ENCODE measurements around the gene ZNF423. TPM values are rescaled to one million over a fixed set of nuclear protein-coding genes. Genes with fewer than 3 reads are reported as not detected.

Gene ZNF423
- total and polyA plus RNA-seq, 2 experiments from 2014 or later, result 14.9 to 41.8 TPM

DNA sequence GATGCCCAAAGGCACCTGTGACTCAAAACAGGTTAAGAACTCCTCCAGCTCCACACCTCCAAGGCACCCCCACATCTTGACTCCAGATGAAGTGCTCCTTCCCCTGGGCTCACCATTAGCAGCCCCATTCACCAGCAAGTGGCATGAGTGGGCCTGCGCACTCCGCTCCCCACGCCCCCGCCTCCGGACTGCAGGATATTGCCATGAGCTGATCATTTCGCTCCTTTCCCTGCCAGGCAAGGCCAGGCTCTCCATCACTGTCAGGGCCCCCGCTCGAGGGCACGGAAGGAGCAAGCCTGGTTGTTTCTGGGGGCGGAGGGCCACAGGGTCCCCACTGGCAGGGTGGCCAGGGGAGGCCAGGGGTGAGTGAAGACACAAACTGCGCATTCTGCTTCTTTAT is 69.9 kb downstream of the ZNF423 start:
- H2AFZ ChIP-seq, result no peak overlapping the region
- no peak overlapping the region for H3K27ac Mint-ChIP-seq
- peaks cover 7% of the 10 kb centered on the region for H3K27me3 Mint-ChIP-seq (ENCODE audit: insufficient read depth, low read depth, poor library complexity)
- no peak for TF ChIP-seq POLR2AphosphoS5 (IDR thresholded peaks at IDR 0.05; ENCODE audit: low read depth)
- no peak for TF ChIP-seq CREB1 (CRISPR knock-in tag; IDR thresholded peaks at IDR 0.05; ENCODE audit: low read depth)
- TF ChIP-seq EZH2phosphoT487 (IDR thresholded peaks at IDR 0.05; ENCODE audit: unreplicated experiment), result no peak
- TF ChIP-seq JUNB (IDR thresholded peaks at IDR 0.05; ENCODE audit: unreplicated experiment), result no peak
- no peak for TF ChIP-seq ZNF114 (CRISPR knock-in tag; IDR thresholded peaks at IDR 0.05)
- TF ChIP-seq STAT1 (IDR thresholded peaks at IDR 0.05; ENCODE audit: unreplicated experiment), result no peak
- TF ChIP-seq, protein P1, sequence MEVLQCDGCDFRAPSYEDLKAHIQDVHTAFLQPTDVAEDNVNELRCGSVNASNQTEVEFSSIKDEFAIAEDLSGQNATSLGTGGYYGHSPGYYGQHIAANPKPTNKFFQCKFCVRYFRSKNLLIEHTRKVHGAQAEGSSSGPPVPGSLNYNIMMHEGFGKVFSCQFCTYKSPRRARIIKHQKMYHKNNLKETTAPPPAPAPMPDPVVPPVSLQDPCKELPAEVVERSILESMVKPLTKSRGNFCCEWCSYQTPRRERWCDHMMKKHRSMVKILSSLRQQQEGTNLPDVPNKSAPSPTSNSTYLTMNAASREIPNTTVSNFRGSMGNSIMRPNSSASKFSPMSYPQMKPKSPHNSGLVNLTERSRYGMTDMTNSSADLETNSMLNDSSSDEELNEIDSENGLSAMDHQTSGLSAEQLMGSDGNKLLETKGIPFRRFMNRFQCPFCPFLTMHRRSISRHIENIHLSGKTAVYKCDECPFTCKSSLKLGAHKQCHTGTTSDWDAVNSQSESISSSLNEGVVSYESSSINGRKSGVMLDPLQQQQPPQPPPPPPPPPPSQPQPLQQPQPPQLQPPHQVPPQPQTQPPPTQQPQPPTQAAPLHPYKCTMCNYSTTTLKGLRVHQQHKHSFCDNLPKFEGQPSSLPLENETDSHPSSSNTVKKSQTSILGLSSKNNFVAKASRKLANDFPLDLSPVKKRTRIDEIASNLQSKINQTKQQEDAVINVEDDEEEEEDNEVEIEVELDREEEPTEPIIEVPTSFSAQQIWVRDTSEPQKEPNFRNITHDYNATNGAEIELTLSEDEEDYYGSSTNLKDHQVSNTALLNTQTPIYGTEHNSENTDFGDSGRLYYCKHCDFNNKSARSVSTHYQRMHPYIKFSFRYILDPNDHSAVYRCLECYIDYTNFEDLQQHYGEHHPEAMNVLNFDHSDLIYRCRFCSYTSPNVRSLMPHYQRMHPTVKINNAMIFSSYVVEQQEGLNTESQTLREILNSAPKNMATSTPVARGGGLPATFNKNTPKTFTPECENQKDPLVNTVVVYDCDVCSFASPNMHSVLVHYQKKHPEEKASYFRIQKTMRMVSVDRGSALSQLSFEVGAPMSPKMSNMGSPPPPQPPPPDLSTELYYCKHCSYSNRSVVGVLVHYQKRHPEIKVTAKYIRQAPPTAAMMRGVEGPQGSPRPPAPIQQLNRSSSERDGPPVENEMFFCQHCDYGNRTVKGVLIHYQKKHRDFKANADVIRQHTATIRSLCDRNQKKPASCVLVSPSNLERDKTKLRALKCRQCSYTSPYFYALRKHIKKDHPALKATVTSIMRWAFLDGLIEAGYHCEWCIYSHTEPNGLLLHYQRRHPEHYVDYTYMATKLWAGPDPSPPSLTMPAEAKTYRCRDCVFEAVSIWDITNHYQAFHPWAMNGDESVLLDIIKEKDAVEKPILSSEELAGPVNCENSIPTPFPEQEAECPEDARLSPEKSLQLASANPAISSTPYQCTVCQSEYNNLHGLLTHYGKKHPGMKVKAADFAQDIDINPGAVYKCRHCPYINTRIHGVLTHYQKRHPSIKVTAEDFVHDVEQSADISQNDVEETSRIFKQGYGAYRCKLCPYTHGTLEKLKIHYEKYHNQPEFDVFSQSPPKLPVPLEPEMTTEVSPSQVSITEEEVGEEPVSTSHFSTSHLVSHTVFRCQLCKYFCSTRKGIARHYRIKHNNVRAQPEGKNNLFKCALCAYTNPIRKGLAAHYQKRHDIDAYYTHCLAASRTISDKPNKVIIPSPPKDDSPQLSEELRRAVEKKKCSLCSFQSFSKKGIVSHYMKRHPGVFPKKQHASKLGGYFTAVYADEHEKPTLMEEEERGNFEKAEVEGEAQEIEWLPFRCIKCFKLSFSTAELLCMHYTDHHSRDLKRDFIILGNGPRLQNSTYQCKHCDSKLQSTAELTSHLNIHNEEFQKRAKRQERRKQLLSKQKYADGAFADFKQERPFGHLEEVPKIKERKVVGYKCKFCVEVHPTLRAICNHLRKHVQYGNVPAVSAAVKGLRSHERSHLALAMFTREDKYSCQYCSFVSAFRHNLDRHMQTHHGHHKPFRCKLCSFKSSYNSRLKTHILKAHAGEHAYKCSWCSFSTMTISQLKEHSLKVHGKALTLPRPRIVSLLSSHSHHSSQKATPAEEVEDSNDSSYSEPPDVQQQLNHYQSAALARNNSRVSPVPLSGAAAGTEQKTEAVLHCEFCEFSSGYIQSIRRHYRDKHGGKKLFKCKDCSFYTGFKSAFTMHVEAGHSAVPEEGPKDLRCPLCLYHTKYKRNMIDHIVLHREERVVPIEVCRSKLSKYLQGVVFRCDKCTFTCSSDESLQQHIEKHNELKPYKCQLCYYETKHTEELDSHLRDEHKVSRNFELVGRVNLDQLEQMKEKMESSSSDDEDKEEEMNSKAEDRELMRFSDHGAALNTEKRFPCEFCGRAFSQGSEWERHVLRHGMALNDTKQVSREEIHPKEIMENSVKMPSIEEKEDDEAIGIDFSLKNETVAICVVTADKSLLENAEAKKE (CRISPR knock-in tag; IDR thresholded peaks at IDR 0.05), result no peak
- TF ChIP-seq EZH2 (IDR thresholded peaks at IDR 0.05; ENCODE audit: low read depth, unreplicated experiment), result no peak
- TF ChIP-seq, protein P2, sequence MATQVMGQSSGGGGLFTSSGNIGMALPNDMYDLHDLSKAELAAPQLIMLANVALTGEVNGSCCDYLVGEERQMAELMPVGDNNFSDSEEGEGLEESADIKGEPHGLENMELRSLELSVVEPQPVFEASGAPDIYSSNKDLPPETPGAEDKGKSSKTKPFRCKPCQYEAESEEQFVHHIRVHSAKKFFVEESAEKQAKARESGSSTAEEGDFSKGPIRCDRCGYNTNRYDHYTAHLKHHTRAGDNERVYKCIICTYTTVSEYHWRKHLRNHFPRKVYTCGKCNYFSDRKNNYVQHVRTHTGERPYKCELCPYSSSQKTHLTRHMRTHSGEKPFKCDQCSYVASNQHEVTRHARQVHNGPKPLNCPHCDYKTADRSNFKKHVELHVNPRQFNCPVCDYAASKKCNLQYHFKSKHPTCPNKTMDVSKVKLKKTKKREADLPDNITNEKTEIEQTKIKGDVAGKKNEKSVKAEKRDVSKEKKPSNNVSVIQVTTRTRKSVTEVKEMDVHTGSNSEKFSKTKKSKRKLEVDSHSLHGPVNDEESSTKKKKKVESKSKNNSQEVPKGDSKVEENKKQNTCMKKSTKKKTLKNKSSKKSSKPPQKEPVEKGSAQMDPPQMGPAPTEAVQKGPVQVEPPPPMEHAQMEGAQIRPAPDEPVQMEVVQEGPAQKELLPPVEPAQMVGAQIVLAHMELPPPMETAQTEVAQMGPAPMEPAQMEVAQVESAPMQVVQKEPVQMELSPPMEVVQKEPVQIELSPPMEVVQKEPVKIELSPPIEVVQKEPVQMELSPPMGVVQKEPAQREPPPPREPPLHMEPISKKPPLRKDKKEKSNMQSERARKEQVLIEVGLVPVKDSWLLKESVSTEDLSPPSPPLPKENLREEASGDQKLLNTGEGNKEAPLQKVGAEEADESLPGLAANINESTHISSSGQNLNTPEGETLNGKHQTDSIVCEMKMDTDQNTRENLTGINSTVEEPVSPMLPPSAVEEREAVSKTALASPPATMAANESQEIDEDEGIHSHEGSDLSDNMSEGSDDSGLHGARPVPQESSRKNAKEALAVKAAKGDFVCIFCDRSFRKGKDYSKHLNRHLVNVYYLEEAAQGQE (IDR thresholded peaks at IDR 0.05; ENCODE audit: unreplicated experiment), result no peak
- TF ChIP-seq, protein P3, sequence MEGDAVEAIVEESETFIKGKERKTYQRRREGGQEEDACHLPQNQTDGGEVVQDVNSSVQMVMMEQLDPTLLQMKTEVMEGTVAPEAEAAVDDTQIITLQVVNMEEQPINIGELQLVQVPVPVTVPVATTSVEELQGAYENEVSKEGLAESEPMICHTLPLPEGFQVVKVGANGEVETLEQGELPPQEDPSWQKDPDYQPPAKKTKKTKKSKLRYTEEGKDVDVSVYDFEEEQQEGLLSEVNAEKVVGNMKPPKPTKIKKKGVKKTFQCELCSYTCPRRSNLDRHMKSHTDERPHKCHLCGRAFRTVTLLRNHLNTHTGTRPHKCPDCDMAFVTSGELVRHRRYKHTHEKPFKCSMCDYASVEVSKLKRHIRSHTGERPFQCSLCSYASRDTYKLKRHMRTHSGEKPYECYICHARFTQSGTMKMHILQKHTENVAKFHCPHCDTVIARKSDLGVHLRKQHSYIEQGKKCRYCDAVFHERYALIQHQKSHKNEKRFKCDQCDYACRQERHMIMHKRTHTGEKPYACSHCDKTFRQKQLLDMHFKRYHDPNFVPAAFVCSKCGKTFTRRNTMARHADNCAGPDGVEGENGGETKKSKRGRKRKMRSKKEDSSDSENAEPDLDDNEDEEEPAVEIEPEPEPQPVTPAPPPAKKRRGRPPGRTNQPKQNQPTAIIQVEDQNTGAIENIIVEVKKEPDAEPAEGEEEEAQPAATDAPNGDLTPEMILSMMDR (conservative IDR thresholded peaks at IDR 0.05; ENCODE audit: low read depth in 2 of 2), result no peak
- TF ChIP-seq NANOG (IDR thresholded peaks at IDR 0.05; ENCODE audit: borderline replicate concordance), result no peak
- TF ChIP-seq, protein P4, sequence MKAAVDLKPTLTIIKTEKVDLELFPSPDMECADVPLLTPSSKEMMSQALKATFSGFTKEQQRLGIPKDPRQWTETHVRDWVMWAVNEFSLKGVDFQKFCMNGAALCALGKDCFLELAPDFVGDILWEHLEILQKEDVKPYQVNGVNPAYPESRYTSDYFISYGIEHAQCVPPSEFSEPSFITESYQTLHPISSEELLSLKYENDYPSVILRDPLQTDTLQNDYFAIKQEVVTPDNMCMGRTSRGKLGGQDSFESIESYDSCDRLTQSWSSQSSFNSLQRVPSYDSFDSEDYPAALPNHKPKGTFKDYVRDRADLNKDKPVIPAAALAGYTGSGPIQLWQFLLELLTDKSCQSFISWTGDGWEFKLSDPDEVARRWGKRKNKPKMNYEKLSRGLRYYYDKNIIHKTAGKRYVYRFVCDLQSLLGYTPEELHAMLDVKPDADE (IDR thresholded peaks at IDR 0.05), result no peak
- TF ChIP-seq ZNF331 (CRISPR knock-in tag; IDR thresholded peaks at IDR 0.05; ENCODE audit: low read depth), result no peak
- DNase-seq (ENCODE audit: low spot score) (no peak), ATAC-seq (no peak)
- no peak overlapping the region for H3K4me3 ChIP-seq
- H3K9me2 ChIP-seq (ENCODE audit: insufficient read depth), result no peaks in the 10 kb centered on the region
- H3K27me3 ChIP-seq (ENCODE audit: insufficient read depth), result no peaks in the 10 kb centered on the region
- no peak overlapping the region for H3K27ac ChIP-seq (ENCODE audit: low read depth)
- no peaks in the 10 kb centered on the region; the same call in 2 of the 3 replicates for H3K9me3 Mint-ChIP-seq
- no peak overlapping the region for H3K4me3 Mint-ChIP-seq
- peaks cover 19% of the 10 kb centered on the region for H3K36me3 Mint-ChIP-seq (ENCODE audit: low read depth)
- H3K4me1 Mint-ChIP-seq, result peaks cover 22% of the 10 kb centered on the region
- H4K20me1 ChIP-seq (replicated peaks; ENCODE audit: insufficient read depth), result no peaks in the 10 kb centered on the region; the same call in 1 of the 2 replicates
- no peak overlapping the region for H3K4me2 ChIP-seq
- H3K36me3 ChIP-seq (ENCODE audit: insufficient read depth), result no peaks in the 10 kb centered on the region
- 0 out of 2 replicates have a peak, but pooled peaks cover 6% of the 10 kb centered on the region for H3K4me1 ChIP-seq (ENCODE audit: insufficient read depth)
- H3F3A ChIP-seq (replicated peaks; ENCODE audit: low read depth), result no peaks in the 10 kb centered on the region
- 0 out of 2 replicates have a peak, but pooled peaks cover 5% of the 10 kb centered on the region for H3K79me2 ChIP-seq (replicated peaks; ENCODE audit: insufficient read depth)
